Neural crest cell (in vitro differentiated cells): ENCODE measurements around the gene HERC3. TPM values are rescaled to one million over a fixed set of nuclear protein-coding genes. Genes with fewer than 3 reads are reported as not detected.

ENCODE experiments used
- DNase-seq: peaks from one replicate; pipeline ENCODE4 v3.0.0; 2021; ENCODE audit warnings: low read depth, mixed read lengths, low spot score
- H3K27ac Mint-ChIP-seq: one replicate; pipeline ENCODE4 v1.8.0; 2021; ENCODE audit warnings: mild to moderate bottlenecking, mixed read lengths; ENCODE audit not compliant: unreplicated experiment
- H3K27me3 Mint-ChIP-seq: 2 replicates; pipeline ENCODE4 v1.8.0; 2021; ENCODE audit warnings: low read depth, mild to moderate bottlenecking, mixed read lengths
- H3K36me3 Mint-ChIP-seq: 2 replicates; pipeline ENCODE4 v1.8.0; 2021; ENCODE audit warnings: low read depth, mild to moderate bottlenecking, mixed read lengths
- H3K4me1 Mint-ChIP-seq: 2 replicates; pipeline ENCODE4 v1.8.0; 2021; ENCODE audit warnings: mixed read lengths
- H3K4me3 Mint-ChIP-seq: one replicate; pipeline ENCODE4 v1.8.0; 2021; ENCODE audit warnings: mild to moderate bottlenecking, mixed read lengths
- H3K9me3 Mint-ChIP-seq: 2 replicates; pipeline ENCODE4 v1.8.0; 2021; ENCODE audit warnings: mixed read lengths
- total RNA-seq: library from RNA; stranded (reverse); gene quantifications from 2 replicates; pipeline ENCODE4 v1.2.1, GENCODE V29; 2021
- TF ChIP-seq, protein P1 (sequence below): fragments of 200-600 bp; sonication (generic); conservative IDR thresholded peaks from 2 replicates; pipeline ENCODE4 v1.5.0; 2021; ENCODE audit warnings: antibody characterized with exemption, mild to moderate bottlenecking

The HERC3 gene
- total RNA-seq, 1 donor from 2014 or later: 6.5 TPM

DNA sequence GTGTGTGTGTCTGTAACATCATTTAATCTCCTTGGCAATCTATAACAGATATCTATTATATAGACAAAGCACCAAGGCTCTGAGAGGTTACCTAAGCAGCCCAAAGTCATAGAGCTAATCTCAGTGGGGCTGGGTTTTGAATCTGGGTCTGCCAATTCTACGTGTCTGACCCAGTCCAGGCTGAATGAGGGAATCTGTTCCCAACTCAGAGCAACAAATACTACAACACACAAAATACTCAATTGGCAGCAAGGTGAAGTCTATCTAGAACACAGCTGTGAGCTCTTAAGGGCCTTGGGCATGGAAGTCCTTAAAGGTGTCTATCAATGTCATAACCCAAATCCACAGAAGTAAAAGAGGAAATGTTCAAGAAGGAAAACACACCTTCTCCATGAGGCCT lies 152.9 kb downstream of the HERC3 start:
- Mint-ChIP-seq H3K27me3 (no peaks in the 10 kb centered on the region), H3K36me3 (peaks cover 34% of the 10 kb centered on the region), H3K4me1 (no peaks in the 10 kb centered on the region), H3K4me3 (no peak overlapping the region), H3K9me3 (no peaks in the 10 kb centered on the region), H3K27ac (no peak overlapping the region)
- no peak for DNase-seq
- TF ChIP-seq, protein P1, sequence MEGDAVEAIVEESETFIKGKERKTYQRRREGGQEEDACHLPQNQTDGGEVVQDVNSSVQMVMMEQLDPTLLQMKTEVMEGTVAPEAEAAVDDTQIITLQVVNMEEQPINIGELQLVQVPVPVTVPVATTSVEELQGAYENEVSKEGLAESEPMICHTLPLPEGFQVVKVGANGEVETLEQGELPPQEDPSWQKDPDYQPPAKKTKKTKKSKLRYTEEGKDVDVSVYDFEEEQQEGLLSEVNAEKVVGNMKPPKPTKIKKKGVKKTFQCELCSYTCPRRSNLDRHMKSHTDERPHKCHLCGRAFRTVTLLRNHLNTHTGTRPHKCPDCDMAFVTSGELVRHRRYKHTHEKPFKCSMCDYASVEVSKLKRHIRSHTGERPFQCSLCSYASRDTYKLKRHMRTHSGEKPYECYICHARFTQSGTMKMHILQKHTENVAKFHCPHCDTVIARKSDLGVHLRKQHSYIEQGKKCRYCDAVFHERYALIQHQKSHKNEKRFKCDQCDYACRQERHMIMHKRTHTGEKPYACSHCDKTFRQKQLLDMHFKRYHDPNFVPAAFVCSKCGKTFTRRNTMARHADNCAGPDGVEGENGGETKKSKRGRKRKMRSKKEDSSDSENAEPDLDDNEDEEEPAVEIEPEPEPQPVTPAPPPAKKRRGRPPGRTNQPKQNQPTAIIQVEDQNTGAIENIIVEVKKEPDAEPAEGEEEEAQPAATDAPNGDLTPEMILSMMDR: no peak

DNA sequence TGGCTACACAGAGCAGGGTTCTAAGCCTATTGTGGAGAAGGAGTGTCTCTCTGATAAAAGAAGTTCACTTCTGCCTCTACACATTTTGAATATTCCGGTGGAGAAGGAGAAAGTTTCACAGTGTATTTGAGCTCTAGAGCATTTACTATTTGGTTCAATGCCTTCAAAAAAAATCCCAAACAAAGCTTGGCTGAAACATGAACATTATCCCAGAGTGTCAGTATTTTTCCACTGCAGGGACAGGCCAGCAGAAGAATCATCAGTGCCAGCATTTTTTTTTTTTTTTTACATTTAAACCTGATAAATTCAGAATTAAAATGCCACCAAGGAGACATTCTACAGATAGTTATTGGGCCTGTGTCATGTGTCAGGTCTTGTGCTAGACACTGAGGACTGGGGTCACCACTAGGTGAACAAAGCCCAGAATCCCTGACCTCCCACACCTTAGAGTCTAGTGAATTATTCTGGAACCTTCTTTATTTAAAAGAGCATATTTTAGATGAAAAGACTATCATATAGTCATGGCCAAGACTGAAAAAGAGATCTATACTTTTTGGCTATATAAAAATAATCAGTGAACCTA lies 153.4 kb downstream of the HERC3 start:
- Mint-ChIP-seq H3K27ac (no peak overlapping the region), H3K36me3 (peaks cover 36% of the 10 kb centered on the region), H3K4me3 (no peak overlapping the region), H3K4me1 (no peaks in the 10 kb centered on the region), H3K9me3 (no peaks in the 10 kb centered on the region), H3K27me3 (no peaks in the 10 kb centered on the region)
- TF ChIP-seq, protein P1: no peak
- no peak for DNase-seq

DNA sequence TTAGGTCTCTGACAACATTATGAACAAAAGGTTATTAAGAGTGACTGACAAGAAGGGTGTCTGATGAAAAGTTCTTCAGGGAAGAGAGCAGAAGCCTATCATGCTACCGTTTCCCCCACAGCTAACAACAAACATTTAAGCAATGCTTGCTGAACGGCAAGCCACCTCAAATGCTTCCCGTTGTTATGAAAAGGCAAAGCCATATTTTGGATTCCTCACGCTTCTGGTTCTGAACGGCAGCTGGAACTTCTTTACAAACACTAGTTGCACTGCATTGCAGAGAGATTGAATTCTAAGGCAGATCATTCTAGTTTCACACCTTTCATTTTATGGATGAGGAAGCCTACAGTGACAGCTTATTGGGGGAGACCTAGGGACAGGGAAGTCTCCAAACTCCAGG lies 153.9 kb downstream of the HERC3 start:
- Mint-ChIP-seq H3K4me1 (no peaks in the 10 kb centered on the region), H3K27me3 (no peaks in the 10 kb centered on the region), H3K36me3 (peaks cover 36% of the 10 kb centered on the region), H3K27ac (no peak overlapping the region), H3K9me3 (no peaks in the 10 kb centered on the region), H3K4me3 (no peak overlapping the region)
- TF ChIP-seq, protein P1: no peak
- no peak for DNase-seq

DNA sequence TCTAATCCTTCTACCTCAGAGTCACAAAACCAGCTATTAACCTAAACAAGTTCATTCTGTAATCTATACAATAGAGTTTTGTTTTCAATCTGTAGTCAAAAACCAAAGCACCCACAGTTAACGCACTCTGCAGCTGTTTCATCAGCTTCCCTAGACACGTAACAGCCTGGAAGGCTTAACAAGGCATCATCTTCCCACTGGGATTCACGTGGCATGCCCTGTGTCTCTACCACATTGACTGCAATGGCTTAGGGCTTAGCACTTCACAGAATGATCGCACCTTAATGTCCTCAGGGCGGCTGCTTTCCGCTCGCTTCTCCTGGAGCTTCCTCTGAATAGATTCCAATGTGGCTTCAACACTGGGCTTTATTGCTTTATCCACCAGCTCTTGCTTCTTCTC lies 155.1 kb downstream of the HERC3 start:
- DNase-seq: no peak
- TF ChIP-seq, protein P1: no peak
- no peaks in the 10 kb centered on the region for H3K4me1 Mint-ChIP-seq
- H3K36me3 Mint-ChIP-seq: peaks cover 33% of the 10 kb centered on the region
- no peak overlapping the region for H3K4me3 Mint-ChIP-seq
- no peak overlapping the region for H3K27ac Mint-ChIP-seq
- H3K9me3 Mint-ChIP-seq: no peaks in the 10 kb centered on the region
- no peaks in the 10 kb centered on the region for H3K27me3 Mint-ChIP-seq

DNA sequence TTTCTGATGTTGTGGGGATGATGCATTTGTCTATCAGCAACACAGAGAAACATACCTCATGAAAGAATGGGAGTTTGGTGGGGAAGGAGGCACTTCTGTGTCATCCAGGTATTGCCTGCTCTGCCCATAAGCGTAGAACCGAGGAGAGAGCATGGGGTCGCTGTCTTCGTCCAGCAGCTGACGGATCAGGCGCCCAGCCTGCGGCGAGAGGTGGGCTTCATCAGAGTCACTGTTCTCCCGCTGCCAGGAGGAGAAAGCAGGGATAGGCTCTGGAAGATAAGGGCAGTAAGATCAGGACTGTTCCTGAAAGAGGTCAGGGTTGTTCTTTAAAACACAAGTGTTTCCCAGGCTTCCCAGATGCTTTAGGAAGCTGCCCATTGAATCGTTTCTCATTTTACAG lies 158.1 kb downstream of the HERC3 start:
- no peak for DNase-seq
- Mint-ChIP-seq H3K27me3 (no peaks in the 10 kb centered on the region), H3K36me3 (peaks cover 31% of the 10 kb centered on the region), H3K27ac (no peak overlapping the region), H3K9me3 (no peaks in the 10 kb centered on the region), H3K4me3 (no peak overlapping the region), H3K4me1 (peaks cover 3% of the 10 kb centered on the region)
- TF ChIP-seq, protein P1: no peak
